Measurements from ENCODE around the gene ISCA2. TPM values are rescaled to one million over a fixed set of nuclear protein-coding genes. Genes with fewer than 3 reads are reported as not detected.

Gene ISCA2
- total RNA-seq, 2 donors from 2014 or later = 34.1 to 39.1 TPM

DNA sequence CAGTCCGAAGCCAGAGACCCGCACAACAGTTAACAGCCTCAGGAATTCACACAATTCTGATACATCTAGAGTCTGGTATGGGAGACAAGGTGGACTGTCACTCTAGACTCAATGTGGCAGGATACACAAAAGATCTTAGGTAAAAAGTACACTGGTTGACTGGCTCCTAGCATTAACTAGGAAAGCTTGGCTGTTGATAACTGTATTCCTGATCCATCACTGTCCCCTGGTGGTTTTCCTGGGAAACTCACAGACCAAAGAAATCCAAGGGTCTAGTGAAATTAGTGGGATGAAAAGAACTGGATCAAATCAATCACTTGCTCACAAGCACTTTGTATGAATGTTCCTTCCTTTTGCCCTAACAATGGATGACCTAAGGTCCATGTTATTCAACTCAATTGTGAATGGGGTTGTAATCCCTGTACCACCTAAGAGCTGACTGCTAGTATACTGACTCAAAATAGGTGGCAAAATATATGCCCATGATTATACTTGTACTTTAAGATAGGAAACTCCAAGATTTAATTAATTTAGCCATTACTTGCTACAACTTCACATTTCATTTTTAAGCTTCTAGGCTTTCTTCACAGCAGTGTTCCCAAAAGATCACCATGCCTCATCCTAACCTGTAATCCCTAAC lies 14.4 kb upstream of the ISCA2 start:
- intact Hi-C loops (cut with DNase I) = loop anchor here (1.0 to 5.0 kb wide), 2 partner anchors 117 kb away; no protein-coding TSS in a partner anchor
- DNase-seq (no peak), ATAC-seq (no peak)

DNA sequence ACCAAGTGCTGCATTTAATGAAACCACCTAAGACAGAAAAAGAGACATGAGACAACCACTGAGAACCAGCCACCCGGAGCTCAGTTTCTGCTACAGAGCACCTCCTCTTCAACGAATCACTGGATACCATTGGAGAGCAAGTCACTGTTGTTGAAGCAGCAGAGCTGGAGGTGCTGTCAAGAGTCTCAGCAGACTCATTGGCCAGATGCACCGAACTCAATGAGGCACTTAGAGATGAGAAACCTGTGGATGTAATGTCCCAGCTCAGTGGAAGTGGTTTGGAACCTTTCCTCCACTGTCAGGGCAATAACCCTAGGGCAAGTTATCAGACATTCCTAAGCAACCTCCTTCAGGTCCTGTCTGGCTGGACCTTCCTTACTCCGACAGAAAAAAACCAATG lies 13.5 kb upstream of the ISCA2 start:
- intact Hi-C loops (cut with DNase I) = no loop called here
- DNase-seq (no peak), ATAC-seq (no peak)

DNA sequence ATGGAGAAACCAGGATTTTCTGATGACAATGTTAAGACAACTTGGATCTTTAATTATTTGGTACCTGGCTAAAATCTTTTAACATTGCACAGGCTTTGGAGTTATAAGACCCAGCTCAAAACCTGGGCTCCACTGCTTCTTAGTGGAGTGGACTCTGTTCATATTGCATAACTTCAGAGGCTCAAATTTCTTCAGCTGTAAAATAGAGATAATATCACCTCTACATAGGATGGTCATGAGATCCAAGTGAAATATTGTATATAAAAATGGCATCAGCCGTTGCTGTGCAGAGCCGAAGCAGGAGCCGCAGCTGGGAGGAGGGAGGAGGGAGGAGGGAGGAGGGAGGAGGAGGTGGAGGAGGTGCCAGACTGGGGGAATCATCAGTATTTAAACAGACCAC lies 11.0 kb upstream of the ISCA2 start:
- intact Hi-C loops (cut with DNase I) = no loop called here
- ATAC-seq (no peak), DNase-seq (no peak)

DNA sequence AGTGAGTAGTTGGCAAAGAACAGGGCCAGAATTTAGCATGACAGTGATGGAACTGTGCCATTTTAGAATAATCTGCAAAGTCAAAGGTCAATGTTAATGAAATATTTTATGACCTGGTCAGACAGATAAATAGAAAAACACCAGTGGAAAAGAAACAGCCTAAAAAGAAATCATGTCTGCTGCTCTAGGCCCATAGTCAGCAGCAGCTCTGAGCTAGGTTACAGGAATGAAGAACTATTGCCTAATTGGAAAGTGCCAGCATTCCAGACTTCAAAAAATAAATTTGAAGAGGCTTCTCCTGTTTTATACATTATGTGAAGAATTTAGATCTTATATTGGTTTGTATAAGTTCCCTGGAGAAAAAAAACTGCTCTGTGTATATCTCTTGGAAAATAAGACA lies 10.2 kb upstream of the ISCA2 start:
- intact Hi-C loops (cut with DNase I) = no loop called here
- no peak for DNase-seq
- ATAC-seq = peak in 1 of 2 donors; percentile 39

DNA sequence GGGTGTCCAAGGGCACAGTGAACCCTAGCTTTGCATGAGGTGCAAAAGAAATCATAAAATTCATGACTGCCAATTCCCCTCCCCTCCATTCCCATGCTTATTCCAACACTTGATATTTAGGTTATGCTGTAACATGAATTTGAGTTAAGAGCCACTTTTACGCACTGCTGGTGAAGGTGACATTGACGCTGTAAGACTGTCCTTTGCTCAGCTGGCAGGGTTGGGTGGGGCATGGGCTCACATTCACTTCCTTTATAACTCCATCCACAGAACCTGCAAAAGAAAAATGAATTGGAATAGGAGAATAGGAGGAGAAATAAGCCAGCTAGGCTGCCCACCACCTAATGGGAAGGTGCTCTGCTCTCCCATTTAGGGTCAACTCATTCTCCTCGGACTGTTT lies 7.4 kb upstream of the ISCA2 start:
- DNase-seq (no peak), ATAC-seq (no peak)
- intact Hi-C loops (cut with DNase I) = no loop called here

DNA sequence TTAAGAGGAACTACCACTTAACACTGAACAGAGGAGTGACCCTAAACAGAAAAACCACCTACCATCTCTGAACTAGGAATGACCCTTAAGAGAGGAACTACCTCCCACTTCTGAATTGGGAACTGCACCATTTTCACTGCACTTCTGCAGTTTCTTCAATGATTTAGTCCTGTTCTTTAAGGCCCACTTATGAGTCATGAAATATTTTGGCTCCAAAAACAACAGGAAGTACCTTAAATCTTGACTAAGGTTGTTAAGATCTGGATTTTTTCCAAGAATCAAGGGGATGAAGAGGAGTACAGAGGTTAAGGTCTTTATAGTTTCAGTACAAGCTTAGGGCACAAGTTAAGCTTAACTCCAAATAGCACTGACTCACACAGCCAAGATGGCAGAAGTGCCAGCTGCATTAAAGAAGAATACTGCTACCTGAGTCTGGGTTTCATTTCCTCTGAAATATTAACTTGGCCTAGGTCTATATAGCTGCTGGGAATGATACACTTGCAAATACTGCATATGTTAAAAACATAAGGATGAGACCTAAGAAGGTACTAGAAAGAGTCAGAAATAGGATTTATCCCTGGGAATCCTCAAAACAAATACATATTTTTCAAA lies 4.7 kb upstream of the ISCA2 start:
- intact Hi-C loops (cut with DNase I) = no loop called here
- ATAC-seq = no peak
- DNase-seq = no peak

DNA sequence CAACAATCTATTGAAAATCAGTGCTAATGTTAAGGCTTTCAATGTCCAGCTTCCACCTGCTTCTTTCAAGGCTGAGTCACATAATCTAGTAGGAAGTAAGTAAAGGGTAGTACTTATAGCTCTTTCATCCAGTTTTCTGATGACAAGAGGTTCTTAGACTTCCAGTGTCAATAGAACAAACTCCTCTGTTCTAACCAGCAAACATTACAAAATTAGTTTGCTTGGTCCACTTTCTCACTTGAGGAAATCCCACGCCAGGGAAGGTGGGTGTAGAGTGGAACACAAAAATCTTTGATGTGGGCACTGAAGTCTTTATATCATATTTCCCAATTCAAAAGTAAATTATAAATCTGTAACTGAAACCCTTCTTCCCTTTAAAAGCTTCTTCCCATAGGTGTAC lies 3.1 kb upstream of the ISCA2 start:
- ATAC-seq = no peak
- no peak for DNase-seq
- intact Hi-C loops (cut with DNase I) = loop anchor here in 1 of 2 donors (5.0 kb wide), 1 partner anchor 128 kb away; no protein-coding TSS in a partner anchor

DNA sequence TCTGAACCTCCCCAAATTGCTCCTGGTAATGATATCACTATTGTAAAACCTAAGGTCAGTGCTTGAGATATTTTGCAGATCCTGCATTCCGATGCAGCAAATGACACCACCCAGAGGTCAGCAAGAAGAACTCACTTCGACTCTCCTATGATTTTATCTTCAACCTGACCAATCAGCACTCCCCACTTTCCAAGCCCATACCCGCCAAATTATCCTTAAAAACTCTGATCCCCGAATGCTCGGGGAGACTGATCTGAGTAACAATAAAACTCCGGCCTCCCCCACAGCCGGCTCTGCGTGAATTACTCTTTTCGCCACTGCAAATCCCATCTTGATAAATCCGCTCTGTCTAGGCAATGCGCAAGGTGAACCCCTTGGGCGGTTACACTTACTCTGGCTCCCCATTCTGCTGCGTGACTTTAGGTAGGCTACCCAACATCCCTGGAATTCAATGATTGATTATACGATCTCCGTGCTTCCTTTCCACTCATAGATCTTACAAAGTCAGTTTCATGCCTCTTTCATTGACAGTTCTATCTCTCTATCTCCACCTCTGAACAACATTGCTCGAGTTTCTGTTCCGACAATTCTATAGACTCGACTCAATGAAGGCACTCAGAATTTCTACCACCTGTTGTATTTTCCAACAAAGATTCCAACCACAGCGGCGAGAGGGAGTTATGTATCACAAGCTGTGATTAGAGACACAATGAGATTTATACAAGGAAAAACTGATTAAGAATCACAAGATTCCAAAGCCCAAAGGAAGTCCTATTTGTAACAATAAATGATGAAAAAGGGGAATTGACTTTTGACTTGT lies 1.4 kb upstream of the ISCA2 start:
- intact Hi-C loops (cut with DNase I) = loop anchor here in 1 of 2 donors (5.0 kb wide), 1 partner anchor 130 kb away; no protein-coding TSS in a partner anchor
- DNase-seq = no peak

DNA sequence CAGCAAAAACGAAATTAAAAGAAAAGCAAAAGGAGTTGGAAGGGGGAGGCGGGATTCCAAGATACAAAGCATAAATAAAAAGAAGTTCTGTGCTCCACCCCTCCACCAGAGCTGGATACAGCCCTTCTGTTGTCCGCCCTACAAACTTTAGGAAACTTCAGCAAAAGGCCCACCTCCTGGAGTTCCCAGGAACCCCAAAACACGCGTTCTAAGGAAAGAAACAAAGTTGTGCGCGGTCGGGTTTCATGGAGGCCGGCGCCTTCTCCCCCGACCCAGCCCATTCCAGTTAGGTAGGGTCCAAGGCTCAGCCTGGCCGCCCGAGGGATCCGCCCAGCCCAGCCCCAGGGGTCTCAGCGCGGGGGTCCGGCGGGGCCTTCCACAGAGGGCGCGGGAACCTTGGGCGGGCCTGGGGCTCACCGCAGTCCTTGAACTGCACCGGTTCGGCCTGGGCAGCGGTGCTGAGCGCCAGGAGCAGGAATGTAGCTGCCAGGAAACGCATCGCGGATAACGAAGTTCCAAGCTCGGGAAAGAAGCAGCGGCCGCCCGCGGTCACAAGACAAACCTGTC lies 706 bp upstream of the ISCA2 start, which contains the start of gene NPC2:
Gene NPC2 (minus strand): TSS at position 530 of the 567 bp plus-strand sequence. CDS start 31 bp downstream, at position 499.
- intact Hi-C loops (cut with DNase I) = loop anchor here in 1 of 2 donors (5.0 kb wide), 1 partner anchor 131 kb away; no protein-coding TSS in a partner anchor
- DNase-seq = no peak

More for the DNA sequence above, 1.4 kb upstream of the ISCA2 start:
- no peak for ATAC-seq

DNA sequence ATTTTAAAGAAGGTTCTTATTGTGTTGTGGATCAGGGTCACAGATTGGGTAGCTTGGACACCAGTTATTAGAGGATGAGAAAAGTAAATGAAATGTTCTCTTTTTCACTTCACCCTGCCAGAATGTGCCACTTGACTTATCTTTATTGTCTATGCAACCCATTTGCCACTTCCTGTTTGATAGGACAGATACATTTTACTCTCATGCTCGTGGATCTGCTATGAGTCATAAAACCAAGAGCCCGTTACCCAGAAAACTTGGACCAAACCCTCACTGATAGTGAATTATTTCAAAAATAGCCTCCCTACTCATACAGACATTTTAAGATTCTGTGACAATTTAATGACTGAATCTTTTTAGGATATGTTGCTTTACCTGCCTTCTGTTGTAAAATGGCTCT lies 1.8 kb downstream of the ISCA2 start:
- intact Hi-C loops (cut with DNase I) = no loop called here
- no peak for ATAC-seq

More for the DNA sequence above, 706 bp upstream of the ISCA2 start, which contains the start of gene NPC2:
- peak in 1 of 2 donors; percentile 0 for ATAC-seq

DNA sequence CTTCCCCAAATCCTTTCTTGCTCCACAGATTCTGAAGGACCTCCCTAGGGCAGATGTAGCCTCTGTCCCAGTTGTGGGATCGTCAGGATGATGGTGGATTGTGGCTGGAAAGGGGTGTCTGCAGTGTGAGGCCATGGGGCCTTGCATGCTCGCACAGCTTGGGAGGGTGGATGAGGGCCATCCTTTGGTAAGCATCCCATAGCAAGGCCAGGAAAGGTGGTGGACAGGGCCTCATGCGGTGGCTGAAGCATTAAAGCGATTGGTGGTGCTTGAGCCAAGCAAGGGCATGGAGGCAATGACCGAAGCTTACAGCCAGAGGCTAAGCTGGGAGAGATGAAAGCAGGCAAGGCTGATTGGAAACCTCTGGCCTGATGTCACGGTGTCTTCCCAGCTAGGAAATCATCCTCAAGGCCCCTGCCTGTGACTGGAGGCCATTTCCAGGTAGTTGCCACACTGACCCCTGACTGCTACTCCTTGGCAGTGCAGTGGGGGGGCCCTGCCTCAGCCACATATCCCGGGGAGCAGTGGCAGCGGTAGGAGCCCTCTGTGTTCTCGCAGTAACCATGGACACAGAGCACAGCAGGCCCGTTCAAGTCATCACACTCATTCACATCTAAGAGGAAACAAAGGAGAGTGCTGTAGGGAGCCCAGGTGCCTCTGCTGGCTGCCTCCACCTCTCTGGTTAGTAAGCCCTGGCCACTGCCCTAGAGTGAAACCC lies 7.0 kb downstream of the ISCA2 start:
- ATAC-seq (peak; percentile 3 to 10), DNase-seq (no peak)
- intact Hi-C loops (cut with DNase I) = loop anchor here (5.0 to 10.0 kb wide), 2 partner anchors 112 to 114 kb away; partner anchors contain the start of gene LTBP2 (in 2 of the 2)

More for the DNA sequence above, 1.8 kb downstream of the ISCA2 start:
- DNase-seq = no peak

DNA sequence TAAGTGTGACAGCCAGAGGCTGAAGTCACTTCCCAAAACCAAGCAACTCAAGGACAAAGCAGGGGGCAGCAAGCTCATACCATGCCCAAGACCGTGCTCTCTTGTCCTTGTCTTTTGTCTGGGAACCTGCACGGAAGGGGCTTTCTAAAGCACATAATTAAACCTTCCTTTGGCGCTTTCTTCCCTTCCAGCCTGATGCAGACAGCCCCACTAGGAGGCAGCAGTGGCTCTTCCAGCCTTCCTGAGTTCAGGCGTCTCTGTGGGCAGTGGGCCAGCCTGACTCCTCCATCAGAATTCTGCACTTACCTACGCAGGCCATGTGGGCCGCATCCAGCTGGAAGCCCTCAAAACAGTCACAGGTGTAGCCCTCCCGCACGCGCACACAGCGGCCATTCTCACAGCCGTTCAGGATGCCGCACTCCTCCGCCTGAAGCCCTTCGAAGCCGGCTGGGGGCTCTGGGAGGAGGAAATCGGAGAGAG lies 7.6 kb downstream of the ISCA2 start:
- ATAC-seq (peak; percentile 59 to 78), DNase-seq (peak; percentile 87)
- intact Hi-C loops (cut with DNase I) = loop anchor here (5.0 to 10.0 kb wide), 2 partner anchors 111 to 114 kb away; partner anchors contain the start of gene LTBP2 (in 2 of the 2)

DNA sequence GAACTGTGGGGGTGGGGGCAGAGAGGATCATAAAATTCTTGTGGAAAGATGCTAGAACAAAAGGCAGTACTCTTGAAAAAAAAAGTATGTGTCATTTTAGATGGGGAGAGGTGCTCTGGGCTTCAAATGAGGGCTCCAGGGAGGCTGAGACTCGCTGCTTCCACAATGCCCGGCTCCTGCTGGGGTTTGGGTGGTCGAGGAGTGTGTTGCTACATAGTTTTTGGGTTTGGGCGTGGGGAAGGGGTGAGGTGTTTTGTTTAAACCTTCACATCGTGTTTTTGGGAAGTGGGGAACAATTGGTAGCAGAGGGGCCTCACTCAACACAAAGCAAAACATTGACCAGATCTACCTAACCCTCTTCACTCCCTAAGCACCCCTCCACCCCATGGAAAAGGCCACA lies 8.1 kb downstream of the ISCA2 start:
- DNase-seq (no peak), ATAC-seq (no peak)
- intact Hi-C loops (cut with DNase I) = loop anchor here (5.0 to 10.0 kb wide), 2 partner anchors 111 to 113 kb away; partner anchors contain the start of gene LTBP2 (in 2 of the 2)

DNA sequence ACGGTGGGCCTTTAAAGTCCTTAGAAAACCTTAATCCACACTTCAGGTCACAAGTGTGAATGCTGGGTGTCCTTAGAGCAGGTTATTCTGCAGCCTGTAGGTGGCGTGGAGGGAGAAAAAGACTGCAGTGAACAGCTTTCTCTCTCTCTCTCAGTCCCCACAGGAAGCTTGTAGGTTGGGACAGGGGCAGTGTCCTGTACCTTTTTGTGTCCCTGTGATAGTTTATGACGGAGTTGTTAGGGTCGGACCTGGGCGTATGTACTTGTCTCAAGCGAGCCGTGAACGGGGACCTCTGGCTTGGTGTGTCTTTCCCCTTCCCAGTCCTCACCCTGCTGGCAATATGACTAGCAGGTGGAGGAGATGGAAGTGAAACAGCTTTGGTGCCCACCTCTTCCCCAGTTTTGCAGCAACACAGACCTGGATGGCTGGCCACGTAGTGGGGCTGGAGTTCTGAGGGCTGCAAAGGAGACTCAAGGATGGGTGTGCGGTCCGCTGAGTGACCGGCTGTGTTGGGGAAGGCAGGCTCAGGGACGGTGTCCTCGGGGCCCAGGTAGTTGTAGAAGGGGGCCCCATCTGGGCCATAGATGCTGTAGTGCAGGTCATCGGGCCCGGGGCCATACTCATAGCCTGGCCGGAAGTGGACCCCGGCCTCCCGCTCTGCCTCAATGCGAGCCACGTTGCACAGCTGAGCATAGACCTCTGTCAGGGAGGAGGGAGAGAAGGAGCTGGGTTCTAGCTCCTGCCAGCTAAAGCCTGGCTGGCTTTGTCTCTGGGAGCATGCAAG lies 8.9 kb downstream of the ISCA2 start:
- DNase-seq = no peak
- ATAC-seq = peak; percentile 9 to 50
- intact Hi-C loops (cut with DNase I) = loop anchor here (5.0 to 10.0 kb wide), 2 partner anchors 110 to 112 kb away; partner anchors contain the start of gene LTBP2 (in 2 of the 2)

DNA sequence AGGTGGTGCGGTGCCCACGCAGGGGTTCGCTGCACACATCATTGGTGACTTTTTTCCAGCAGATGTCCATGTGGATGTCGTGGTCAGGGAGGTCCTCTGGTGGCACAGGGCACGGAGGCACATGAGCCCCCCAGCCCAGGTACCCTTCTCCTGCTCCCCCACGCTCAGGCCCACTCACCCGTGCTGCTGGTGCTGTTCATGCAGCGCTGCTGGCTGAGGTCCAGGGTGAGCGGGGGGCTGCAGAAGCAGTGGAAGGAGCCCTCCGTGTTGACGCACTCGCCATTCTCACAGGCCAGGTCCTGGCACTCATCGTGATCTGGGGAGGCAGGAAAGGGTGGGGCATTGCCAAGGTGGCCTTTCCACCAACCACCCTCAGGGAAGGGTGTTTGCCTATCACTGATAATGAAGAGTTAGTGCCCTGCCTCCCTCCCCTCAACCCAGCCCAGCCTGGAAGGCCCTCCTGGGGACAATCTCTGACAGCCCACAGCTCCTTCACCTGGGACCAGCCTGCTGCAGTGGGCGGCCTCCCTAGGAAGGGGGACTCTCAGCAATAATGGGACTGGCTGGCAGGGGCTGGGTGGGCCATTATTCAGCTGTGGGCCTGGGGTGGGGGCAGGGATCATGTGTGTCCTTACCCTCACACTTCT lies 9.8 kb downstream of the ISCA2 start:
- intact Hi-C loops (cut with DNase I) = loop anchor here (5.0 to 10.0 kb wide), 2 partner anchors 109 to 111 kb away; partner anchors contain the start of gene LTBP2 (in 2 of the 2)
- no peak for DNase-seq

DNA sequence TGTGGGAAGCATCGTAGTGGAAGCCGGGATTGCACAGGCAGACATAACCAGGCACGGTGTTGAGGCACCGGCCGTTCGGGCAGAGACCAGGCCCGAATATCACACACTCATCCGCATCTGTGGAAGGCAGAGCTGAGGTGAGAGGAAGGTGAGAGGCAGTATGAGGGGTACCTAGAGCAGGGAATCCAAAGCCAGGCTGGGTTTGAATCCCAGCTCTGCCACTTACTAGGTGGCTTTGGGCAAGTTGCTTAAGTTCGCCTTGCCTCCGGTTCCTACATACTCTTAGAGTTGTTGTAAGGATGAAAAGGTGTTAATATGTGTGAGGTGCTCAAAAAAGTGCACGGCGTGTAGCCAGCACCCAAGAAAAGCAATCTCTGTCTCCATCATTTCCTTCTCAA lies 10.4 kb downstream of the ISCA2 start:
- intact Hi-C loops (cut with DNase I) = loop anchor here (5.0 to 10.0 kb wide), 2 partner anchors 108 to 111 kb away; partner anchors contain the start of gene LTBP2 (in 2 of the 2)
- ATAC-seq (no peak), DNase-seq (no peak)

More for the DNA sequence above, 9.8 kb downstream of the ISCA2 start:
- no peak for ATAC-seq

DNA sequence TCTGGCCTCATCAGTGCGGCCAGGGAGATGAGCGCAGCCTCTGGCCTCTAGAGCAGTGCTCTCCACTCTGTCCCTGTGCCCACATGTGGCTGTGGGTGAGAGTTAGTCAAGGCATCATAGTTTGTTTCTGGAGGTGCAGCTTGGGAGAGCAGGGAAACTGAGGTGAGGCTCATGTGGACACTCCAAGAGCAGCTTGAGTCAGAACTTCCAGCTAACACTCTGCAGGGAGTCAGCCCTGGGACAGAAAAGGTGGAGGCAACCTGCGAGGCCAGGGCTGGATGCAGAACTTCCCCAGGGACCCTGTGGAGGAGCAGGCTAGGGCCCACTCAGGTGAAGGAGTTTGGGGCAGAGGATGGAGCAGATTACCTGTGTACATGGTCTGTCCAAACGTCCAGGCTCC lies 10.8 kb downstream of the ISCA2 start:
- DNase-seq (no peak), ATAC-seq (no peak)
- intact Hi-C loops (cut with DNase I) = loop anchor here (5.0 to 10.0 kb wide), 2 partner anchors 108 to 110 kb away; partner anchors contain the start of gene LTBP2 (in 2 of the 2)

Data from left cardiac atrium (tissue), 4 donors.